Liver (tissue), 3 donors: ENCODE data around the gene CMC2.

Source experiments
- CTCF ChIP-seq: fragments of 150-350 bp; IDR thresholded peaks from 2 replicates; pipeline ENCODE4 v1.5.1; 2017; ENCODE audit warnings: improper control_type of control experiment, low read depth, low read length; ENCODE audit not compliant: missing input control
- EGR1 ChIP-seq, 2 donors: IDR thresholded peaks; 2 replicates each; pipeline ENCODE4 v1.6.1; 2016 to 2018; ENCODE audit warnings: antibody characterized with exemption in 2 of 2, low read depth in 2 of 2
- RAD21 ChIP-seq, 2 donors: IDR thresholded peaks; 2 replicates each; pipeline ENCODE4 v1.6.1; 2016; ENCODE audit warnings: antibody characterized with exemption in 2 of 2, mild to moderate bottlenecking in 2 of 2
- ZBTB33 ChIP-seq: IDR thresholded peaks from 2 replicates; pipeline ENCODE4 v1.6.1; 2016; ENCODE audit warnings: antibody characterized with exemption
- TF ChIP-seq, protein P1 (sequence below): IDR thresholded peaks from 2 replicates; pipeline ENCODE4 v1.6.1; 2016; ENCODE audit warnings: antibody characterized with exemption
- donor health status: healthy.
- donor health status: healthy.

DNA sequence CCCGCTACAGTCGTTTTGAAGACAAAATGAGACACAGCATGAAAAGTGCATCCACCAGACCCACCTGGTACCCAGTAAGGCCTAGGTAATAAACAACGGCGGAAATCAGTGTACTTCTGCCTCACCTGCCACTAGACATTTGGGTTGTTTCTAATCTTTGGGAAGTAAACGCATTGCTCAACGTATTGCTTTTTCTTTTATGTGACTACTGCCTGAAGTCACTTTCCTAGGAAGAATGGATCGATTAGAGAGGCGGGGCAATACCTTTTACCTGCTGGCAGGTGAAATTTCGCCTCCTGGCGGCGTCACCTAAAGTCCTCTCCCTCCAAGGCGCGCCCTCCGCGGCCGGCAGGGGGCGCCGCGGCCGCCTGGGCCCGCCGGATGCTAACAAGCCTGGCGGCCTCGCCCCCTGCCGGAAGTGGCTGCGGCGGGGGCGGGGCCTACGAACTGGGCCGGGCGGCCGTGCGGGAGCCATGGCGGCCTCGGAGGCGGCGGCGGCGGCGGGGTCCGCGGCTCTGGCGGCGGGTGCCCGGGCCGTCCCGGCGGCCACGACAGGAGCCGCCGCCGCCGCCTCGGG is 28.8 kb upstream of the CMC2 start, which contains the start of gene ATMIN:
- peak; percentile 100 for TF ChIP-seq CTCF
- TF ChIP-seq, protein P1, sequence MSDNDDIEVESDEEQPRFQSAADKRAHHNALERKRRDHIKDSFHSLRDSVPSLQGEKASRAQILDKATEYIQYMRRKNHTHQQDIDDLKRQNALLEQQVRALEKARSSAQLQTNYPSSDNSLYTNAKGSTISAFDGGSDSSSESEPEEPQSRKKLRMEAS = no peak
- no peak for TF ChIP-seq EGR1 (IDR thresholded peaks at IDR 0.05; ENCODE audit: low read depth in 2 of 2)
- peak; percentile 77 for TF ChIP-seq RAD21 (IDR thresholded peaks at IDR 0.05)
- TF ChIP-seq ZBTB33 = no peak
